ENCODE data around the gene ZNF180. TPM values are rescaled to one million over a fixed set of nuclear protein-coding genes. Genes with fewer than 3 reads are reported as not detected.

ZNF180 gene
- total RNA-seq, 2 experiments from 2014 or later: 7.6 to 9.4 TPM

- Histone ChIP-seq H3K27ac (ENCODE audit: low read depth in 1 of 2, low read length in 2 of 2) (no peak overlapping the region), H3K36me3 (ENCODE audit: insufficient read depth, low read length) (no peaks in the 10 kb centered on the region), H3K9me3 (ENCODE audit: control insufficient read depth in 1 of 2, insufficient read depth in 1 of 2, low read length in 2 of 2) (peaks cover 16 to 19% of the 10 kb centered on the region in 2 experiments), H3K27me3 (ENCODE audit: control insufficient read depth in 1 of 2, insufficient read depth in 2 of 2, low read length in 2 of 2) (peaks cover 24 to 28% of the 10 kb centered on the region in 2 experiments), H3K4me1 (ENCODE audit: insufficient read depth, low read length) (no peaks in the 10 kb centered on the region), H3K4me3 (ENCODE audit: low read length) (no peak overlapping the region)
- peaks cover 29% of the 10 kb centered on the region for H3K9me3 Mint-ChIP-seq
- peak; percentile 4 for TF ChIP-seq CTCF (IDR thresholded peaks at IDR 0.05)
- no peak for DNase-seq
- no peak overlapping the region for H3K27ac Mint-ChIP-seq
- no peaks in the 10 kb centered on the region for H3K4me1 Mint-ChIP-seq (ENCODE audit: low read depth)
- intact Hi-C loops (cut with DNase I, micrococcal nuclease): loop anchor here in 1 of 2 experiments (10.0 kb wide), 1 partner anchor 345 kb away; the partner anchor contains the start of gene ZNF226
- ChIA-PET POLR2A (no interaction called here), CTCF (no interaction called here)
- no peak overlapping the region for H3K4me3 Mint-ChIP-seq
- peaks cover 7% of the 10 kb centered on the region for H3K36me3 Mint-ChIP-seq (ENCODE audit: low read depth)
- H3K27me3 Mint-ChIP-seq: peaks cover 58% of the 10 kb centered on the region
- no peak for ATAC-seq (ENCODE audit: poor library complexity)
These were observed 9.2 kb upstream of the ZNF180 start for GRCh38 chr19:44509478-44509877.

GRCh38 chr19:44499559-44499958, 763 bp downstream of the ZNF180 start:
- ATAC-seq (ENCODE audit: poor library complexity) (no peak), DNase-seq (peak in 1 of 14 experiments; percentile 7)
- ChIA-PET POLR2A (interaction anchor here (0.6 to 1.6 kb wide), 4 partner anchors 9 to 335 kb away, joined by 3 to 8 read pairs (median 4); partner anchors contain the start of genes ZNF226 and ZNF227), CTCF (no interaction called here)
- H3K27me3 ChIP-seq (ENCODE audit: control insufficient read depth in 1 of 2, insufficient read depth in 2 of 2, low read length in 2 of 2): no peaks in the 10 kb centered on the region
- H3K36me3 ChIP-seq (ENCODE audit: insufficient read depth, low read length): peaks cover 35% of the 10 kb centered on the region
- peak overlapping the region; percentile 95 for H3K4me3 Mint-ChIP-seq
- H3K36me3 Mint-ChIP-seq (ENCODE audit: low read depth): peaks cover 77% of the 10 kb centered on the region
- H3K27ac ChIP-seq (ENCODE audit: low read depth in 1 of 2, low read length in 2 of 2): no peak overlapping the region
- H3K4me3 ChIP-seq (ENCODE audit: low read length): peak overlapping the region; percentile 88
- peaks cover 28% of the 10 kb centered on the region for H3K9me3 Mint-ChIP-seq
- H3K4me1 ChIP-seq (ENCODE audit: insufficient read depth, low read length): peaks cover 26% of the 10 kb centered on the region
- peak overlapping the region; percentile 79 for H3K27ac Mint-ChIP-seq
- peaks cover 10% of the 10 kb centered on the region for H3K27me3 Mint-ChIP-seq
- intact Hi-C loops (cut with DNase I, micrococcal nuclease): no loop called here
- peaks cover 44% of the 10 kb centered on the region for H3K4me1 Mint-ChIP-seq (ENCODE audit: low read depth)
- H3K9me3 ChIP-seq (ENCODE audit: control insufficient read depth in 1 of 2, insufficient read depth in 1 of 2, low read length in 2 of 2): peaks cover 45 to 62% of the 10 kb centered on the region in 2 experiments
- TF ChIP-seq CTCF (IDR thresholded peaks at IDR 0.05): no peak

GRCh38 chr19:44498988-44499387, 1.3 kb downstream of the ZNF180 start:
- peak overlapping the region; percentile 95 for H3K4me3 Mint-ChIP-seq
- H3K27me3 ChIP-seq (ENCODE audit: control insufficient read depth in 1 of 2, insufficient read depth in 2 of 2, low read length in 2 of 2): no peaks in the 10 kb centered on the region
- H3K4me1 ChIP-seq (ENCODE audit: insufficient read depth, low read length): peaks cover 26% of the 10 kb centered on the region
- H3K27me3 Mint-ChIP-seq: peaks cover 5% of the 10 kb centered on the region
- no peak for DNase-seq
- H3K4me3 ChIP-seq (ENCODE audit: low read length): no peak overlapping the region
- H3K4me1 Mint-ChIP-seq (ENCODE audit: low read depth): peaks cover 44% of the 10 kb centered on the region
- H3K36me3 Mint-ChIP-seq (ENCODE audit: low read depth): peaks cover 82% of the 10 kb centered on the region
- CTCF ChIA-PET: no interaction called here
- ATAC-seq (ENCODE audit: poor library complexity): no peak
- TF ChIP-seq CTCF (IDR thresholded peaks at IDR 0.05): no peak
- H3K9me3 ChIP-seq (ENCODE audit: control insufficient read depth in 1 of 2, insufficient read depth in 1 of 2, low read length in 2 of 2): peaks cover 49 to 68% of the 10 kb centered on the region in 2 experiments
- peaks cover 26% of the 10 kb centered on the region for H3K9me3 Mint-ChIP-seq
- H3K27ac Mint-ChIP-seq: no peak overlapping the region
- POLR2A ChIA-PET: interaction anchor here (0.6 kb wide), 1 partner anchor 8 kb away, joined by 3 read pairs; no protein-coding TSS in a partner anchor
- no peak overlapping the region for H3K27ac ChIP-seq (ENCODE audit: low read depth in 1 of 2, low read length in 2 of 2)
- peaks cover 41% of the 10 kb centered on the region for H3K36me3 ChIP-seq (ENCODE audit: insufficient read depth, low read length)
- intact Hi-C loops (cut with DNase I, micrococcal nuclease): no loop called here
